ENCODE measurements around the gene GAS2.

The GAS2 gene

GRCh38 chr11:22752908-22753310 is 86.5 kb downstream of the GAS2 start:
- H2BK120ac ChIP-seq (ENCODE audit: low read depth, low read length), result no peak overlapping the region
- no peak overlapping the region for H4K8ac ChIP-seq (ENCODE audit: low read depth, low read length)
- no peak overlapping the region for H3K14ac ChIP-seq (ENCODE audit: low read length)
- H3K4me1 ChIP-seq (ENCODE audit: control insufficient read depth in 2 of 2, insufficient read depth in 1 of 2, low read depth in 1 of 2, low read length in 2 of 2), result peaks cover 1 to 2% of the 10 kb centered on the region in 2 donors
- H2BK12ac ChIP-seq (ENCODE audit: low read length), result no peak overlapping the region
- no peak overlapping the region for H3K4me3 ChIP-seq (ENCODE audit: low read length in 2 of 2)
- H3K23ac ChIP-seq (ENCODE audit: low read depth, low read length, poor library complexity), result no peak overlapping the region
- H3K9me3 ChIP-seq (replicated peaks in 1 of 2; ENCODE audit: control insufficient read depth in 2 of 2, insufficient read depth in 1 of 2, low read depth in 1 of 2, low read length in 2 of 2), result no peaks in the 10 kb centered on the region
- no peak overlapping the region for H2AK5ac ChIP-seq (ENCODE audit: low read depth, low read length)
- H3K9ac ChIP-seq (ENCODE audit: low read depth, low read length, poor library complexity), result no peak overlapping the region
- H3K36me3 ChIP-seq (replicated peaks in 1 of 2; ENCODE audit: control insufficient read depth in 2 of 2, insufficient read depth in 2 of 2, low read length in 2 of 2), result no peaks in the 10 kb centered on the region
- no peak overlapping the region for H3K18ac ChIP-seq (ENCODE audit: low read length)
- H2BK5ac ChIP-seq (ENCODE audit: low read length), result no peak overlapping the region
- H3K27me3 ChIP-seq (ENCODE audit: control insufficient read depth in 3 of 3, insufficient read depth in 3 of 3, low read depth in 1 of 3, low read length in 3 of 3), result no peaks in the 10 kb centered on the region
- WGBS, 2 donors (ENCODE audit: extremely low coverage in 2 of 2, insufficient read length in 2 of 2, insufficient replicate concordance in 1 of 2), result no CpG with 5 or more reads among the region's 3 CpGs
- H3K4ac ChIP-seq (ENCODE audit: low read length), result no peak overlapping the region
- DNase-seq (ENCODE audit: low spot score), result no peak
- no peak overlapping the region for H4K91ac ChIP-seq (ENCODE audit: low read depth, low read length, poor library complexity)
- H3K27ac ChIP-seq (replicated peaks; ENCODE audit: low read length), result no peak overlapping the region
- no peak overlapping the region for H3K4me2 ChIP-seq (ENCODE audit: insufficient read depth, low read length, poor library complexity, severe bottlenecking)
- H2BK15ac ChIP-seq (ENCODE audit: low read length), result no peak overlapping the region
- no peaks in the 10 kb centered on the region for H3K79me1 ChIP-seq (ENCODE audit: low read depth, low read length)
- H2AFZ ChIP-seq (ENCODE audit: low read length), result peak overlapping the region; percentile 4

GRCh38 chr11:22753416-22753815 is 87.0 kb downstream of the GAS2 start:
- H2AFZ ChIP-seq (ENCODE audit: low read length), result peak overlapping the region; percentile 4
- H2BK5ac ChIP-seq (ENCODE audit: low read length), result no peak overlapping the region
- H3K27me3 ChIP-seq (ENCODE audit: control insufficient read depth in 3 of 3, insufficient read depth in 3 of 3, low read depth in 1 of 3, low read length in 3 of 3), result no peaks in the 10 kb centered on the region
- no peak overlapping the region for H3K4me3 ChIP-seq (ENCODE audit: low read length in 2 of 2)
- WGBS, 2 donors (ENCODE audit: extremely low coverage in 2 of 2, insufficient read length in 2 of 2, insufficient replicate concordance in 1 of 2), result no CpG with 5 or more reads among the region's 1 CpG
- H4K91ac ChIP-seq (ENCODE audit: low read depth, low read length, poor library complexity), result no peak overlapping the region
- H3K23ac ChIP-seq (ENCODE audit: low read depth, low read length, poor library complexity), result no peak overlapping the region
- H2BK12ac ChIP-seq (ENCODE audit: low read length), result no peak overlapping the region
- no peak overlapping the region for H3K27ac ChIP-seq (replicated peaks; ENCODE audit: low read length)
- H2BK120ac ChIP-seq (ENCODE audit: low read depth, low read length), result no peak overlapping the region
- H4K8ac ChIP-seq (ENCODE audit: low read depth, low read length), result no peak overlapping the region
- peaks cover 1 to 2% of the 10 kb centered on the region in 2 donors for H3K4me1 ChIP-seq (ENCODE audit: control insufficient read depth in 2 of 2, insufficient read depth in 1 of 2, low read depth in 1 of 2, low read length in 2 of 2)
- no peaks in the 10 kb centered on the region for H3K9me3 ChIP-seq (replicated peaks in 1 of 2; ENCODE audit: control insufficient read depth in 2 of 2, insufficient read depth in 1 of 2, low read depth in 1 of 2, low read length in 2 of 2)
- H2BK15ac ChIP-seq (ENCODE audit: low read length), result no peak overlapping the region
- H3K36me3 ChIP-seq (replicated peaks in 1 of 2; ENCODE audit: control insufficient read depth in 2 of 2, insufficient read depth in 2 of 2, low read length in 2 of 2), result no peaks in the 10 kb centered on the region
- H2AK5ac ChIP-seq (ENCODE audit: low read depth, low read length), result no peak overlapping the region
- H3K18ac ChIP-seq (ENCODE audit: low read length), result no peak overlapping the region
- no peak overlapping the region for H3K4ac ChIP-seq (ENCODE audit: low read length)
- H3K4me2 ChIP-seq (ENCODE audit: insufficient read depth, low read length, poor library complexity, severe bottlenecking), result no peak overlapping the region
- H3K79me1 ChIP-seq (ENCODE audit: low read depth, low read length), result no peaks in the 10 kb centered on the region
- DNase-seq (ENCODE audit: low spot score), result peak; percentile 23
- no peak overlapping the region for H3K9ac ChIP-seq (ENCODE audit: low read depth, low read length, poor library complexity)
- no peak overlapping the region for H3K14ac ChIP-seq (ENCODE audit: low read length)

GRCh38 chr11:22761066-22761465 is 94.7 kb downstream of the GAS2 start:
- no peak overlapping the region for H2AK5ac ChIP-seq (ENCODE audit: low read depth, low read length)
- WGBS, 2 donors (ENCODE audit: extremely low coverage in 2 of 2, insufficient read length in 2 of 2, insufficient replicate concordance in 1 of 2), result no CpG with 5 or more reads among the region's 1 CpG
- no peaks in the 10 kb centered on the region for H3K27me3 ChIP-seq (ENCODE audit: control insufficient read depth in 3 of 3, insufficient read depth in 3 of 3, low read depth in 1 of 3, low read length in 3 of 3)
- no peaks in the 10 kb centered on the region for H3K9me3 ChIP-seq (replicated peaks in 1 of 2; ENCODE audit: control insufficient read depth in 2 of 2, insufficient read depth in 1 of 2, low read depth in 1 of 2, low read length in 2 of 2)
- H3K79me1 ChIP-seq (ENCODE audit: low read depth, low read length), result no peaks in the 10 kb centered on the region
- H4K91ac ChIP-seq (ENCODE audit: low read depth, low read length, poor library complexity), result no peak overlapping the region
- no peak for DNase-seq (ENCODE audit: low spot score)
- no peak overlapping the region for H2AFZ ChIP-seq (ENCODE audit: low read length)
- H3K4me3 ChIP-seq (ENCODE audit: low read length in 2 of 2), result no peak overlapping the region
- H3K23ac ChIP-seq (ENCODE audit: low read depth, low read length, poor library complexity), result no peak overlapping the region
- no peak overlapping the region for H4K8ac ChIP-seq (ENCODE audit: low read depth, low read length)
- no peak overlapping the region for H2BK15ac ChIP-seq (ENCODE audit: low read length)
- H3K4ac ChIP-seq (ENCODE audit: low read length), result no peak overlapping the region
- H2BK5ac ChIP-seq (ENCODE audit: low read length), result no peak overlapping the region
- no peak overlapping the region for H2BK120ac ChIP-seq (ENCODE audit: low read depth, low read length)
- H3K36me3 ChIP-seq (replicated peaks in 1 of 2; ENCODE audit: control insufficient read depth in 2 of 2, insufficient read depth in 2 of 2, low read length in 2 of 2), result no peaks in the 10 kb centered on the region
- H3K27ac ChIP-seq (replicated peaks; ENCODE audit: low read length), result no peak overlapping the region
- H3K18ac ChIP-seq (ENCODE audit: low read length), result no peak overlapping the region
- H3K14ac ChIP-seq (ENCODE audit: low read length), result no peak overlapping the region
- H2BK12ac ChIP-seq (ENCODE audit: low read length), result no peak overlapping the region
- H3K4me2 ChIP-seq (ENCODE audit: insufficient read depth, low read length, poor library complexity, severe bottlenecking), result no peak overlapping the region
- no peak overlapping the region for H3K9ac ChIP-seq (ENCODE audit: low read depth, low read length, poor library complexity)
- peaks cover 0 to 10% of the 10 kb centered on the region in 2 donors for H3K4me1 ChIP-seq (ENCODE audit: control insufficient read depth in 2 of 2, insufficient read depth in 1 of 2, low read depth in 1 of 2, low read length in 2 of 2)

GRCh38 chr11:22763166-22763565 is 96.8 kb downstream of the GAS2 start:
- Histone ChIP-seq H3K27ac (replicated peaks; ENCODE audit: low read length) (no peak overlapping the region), H2BK12ac (ENCODE audit: low read length) (no peak overlapping the region), H3K4me2 (ENCODE audit: insufficient read depth, low read length, poor library complexity, severe bottlenecking) (no peak overlapping the region), H3K4me1 (ENCODE audit: control insufficient read depth in 2 of 2, insufficient read depth in 1 of 2, low read depth in 1 of 2, low read length in 2 of 2) (peaks cover 0 to 8% of the 10 kb centered on the region in 2 donors), H2BK15ac (ENCODE audit: low read length) (no peak overlapping the region), H2AK5ac (ENCODE audit: low read depth, low read length) (no peak overlapping the region), H3K9ac (ENCODE audit: low read depth, low read length, poor library complexity) (no peak overlapping the region), H2BK120ac (ENCODE audit: low read depth, low read length) (no peak overlapping the region), H3K4ac (ENCODE audit: low read length) (no peak overlapping the region), H2AFZ (ENCODE audit: low read length) (peak overlapping the region; percentile 79), H3K18ac (ENCODE audit: low read length) (no peak overlapping the region), H3K14ac (ENCODE audit: low read length) (no peak overlapping the region), H3K36me3 (replicated peaks in 1 of 2; ENCODE audit: control insufficient read depth in 2 of 2, insufficient read depth in 2 of 2, low read length in 2 of 2) (no peaks in the 10 kb centered on the region), H3K9me3 (replicated peaks in 1 of 2; ENCODE audit: control insufficient read depth in 2 of 2, insufficient read depth in 1 of 2, low read depth in 1 of 2, low read length in 2 of 2) (no peaks in the 10 kb centered on the region), H3K27me3 (ENCODE audit: control insufficient read depth in 3 of 3, insufficient read depth in 3 of 3, low read depth in 1 of 3, low read length in 3 of 3) (no peaks in the 10 kb centered on the region), H4K91ac (ENCODE audit: low read depth, low read length, poor library complexity) (no peak overlapping the region), H3K23ac (ENCODE audit: low read depth, low read length, poor library complexity) (no peak overlapping the region), H3K79me1 (ENCODE audit: low read depth, low read length) (no peaks in the 10 kb centered on the region), H4K8ac (ENCODE audit: low read depth, low read length) (no peak overlapping the region), H2BK5ac (ENCODE audit: low read length) (no peak overlapping the region), H3K4me3 (ENCODE audit: low read length in 2 of 2) (no peak overlapping the region)
- no peak for DNase-seq (ENCODE audit: low spot score)
- no CpG with 5 or more reads among the region's 1 CpG for WGBS, 2 donors (ENCODE audit: extremely low coverage in 2 of 2, insufficient read length in 2 of 2, insufficient replicate concordance in 1 of 2)

All from neuronal stem cell (in vitro differentiated cells).